ENCODE data around the gene CLIP3. TPM values are rescaled to one million over a fixed set of nuclear protein-coding genes. Genes with fewer than 3 reads are reported as not detected.

The CLIP3 gene
- total and polyA plus RNA-seq, 9 donors = 16.1 to 91.3 (median 54.9) TPM

DNA sequence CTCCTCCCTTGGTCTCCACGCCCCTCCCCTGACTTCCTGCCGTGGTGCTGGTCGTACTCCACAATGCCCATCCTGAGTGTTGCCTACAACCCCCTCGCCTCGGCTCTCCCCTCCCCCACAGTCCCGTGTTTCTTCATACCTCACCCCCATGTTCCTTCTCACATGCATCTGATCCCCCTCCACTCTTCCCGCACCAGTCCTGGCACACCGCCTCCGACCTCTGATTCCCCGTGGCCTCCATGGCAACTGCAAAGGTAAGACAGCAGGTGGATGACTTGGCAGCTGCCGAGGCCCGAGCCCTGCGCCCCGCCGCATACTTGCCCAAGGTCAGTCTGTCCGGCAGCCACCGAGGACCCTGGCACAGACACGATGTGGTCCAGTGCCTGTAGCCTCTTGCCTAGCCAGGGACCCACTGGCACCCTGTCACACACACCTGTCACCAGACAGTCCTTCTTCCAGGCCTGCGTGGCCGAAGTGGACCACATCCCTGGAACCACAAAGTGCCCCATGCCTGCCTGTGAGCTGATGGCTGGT is 53.8 kb downstream of the CLIP3 start:
- Histone ChIP-seq H3K36me3 (no peaks in the 10 kb centered on the region), H3K4me1 (ENCODE audit: insufficient read depth) (no peaks in the 10 kb centered on the region), H3K27me3 (no peaks in the 10 kb centered on the region), H3K9me3 (no peaks in the 10 kb centered on the region), H3K27ac (no peak overlapping the region), H3K4me3 (no peak overlapping the region)
- WGBS, 3 donors = 54 to 60% (median 56%) methylated on average over 20 of the region's 20 CpGs
- DNase-seq = no peak
- no peak for TF ChIP-seq EP300 (IDR thresholded peaks at IDR 0.05)
- no peak for TF ChIP-seq POLR2A (IDR thresholded peaks at IDR 0.05)
- TF ChIP-seq, protein P1, sequence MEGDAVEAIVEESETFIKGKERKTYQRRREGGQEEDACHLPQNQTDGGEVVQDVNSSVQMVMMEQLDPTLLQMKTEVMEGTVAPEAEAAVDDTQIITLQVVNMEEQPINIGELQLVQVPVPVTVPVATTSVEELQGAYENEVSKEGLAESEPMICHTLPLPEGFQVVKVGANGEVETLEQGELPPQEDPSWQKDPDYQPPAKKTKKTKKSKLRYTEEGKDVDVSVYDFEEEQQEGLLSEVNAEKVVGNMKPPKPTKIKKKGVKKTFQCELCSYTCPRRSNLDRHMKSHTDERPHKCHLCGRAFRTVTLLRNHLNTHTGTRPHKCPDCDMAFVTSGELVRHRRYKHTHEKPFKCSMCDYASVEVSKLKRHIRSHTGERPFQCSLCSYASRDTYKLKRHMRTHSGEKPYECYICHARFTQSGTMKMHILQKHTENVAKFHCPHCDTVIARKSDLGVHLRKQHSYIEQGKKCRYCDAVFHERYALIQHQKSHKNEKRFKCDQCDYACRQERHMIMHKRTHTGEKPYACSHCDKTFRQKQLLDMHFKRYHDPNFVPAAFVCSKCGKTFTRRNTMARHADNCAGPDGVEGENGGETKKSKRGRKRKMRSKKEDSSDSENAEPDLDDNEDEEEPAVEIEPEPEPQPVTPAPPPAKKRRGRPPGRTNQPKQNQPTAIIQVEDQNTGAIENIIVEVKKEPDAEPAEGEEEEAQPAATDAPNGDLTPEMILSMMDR (IDR thresholded peaks at IDR 0.05) = no peak
- intact Hi-C loops (cut with DNase I) = no loop called here

DNA sequence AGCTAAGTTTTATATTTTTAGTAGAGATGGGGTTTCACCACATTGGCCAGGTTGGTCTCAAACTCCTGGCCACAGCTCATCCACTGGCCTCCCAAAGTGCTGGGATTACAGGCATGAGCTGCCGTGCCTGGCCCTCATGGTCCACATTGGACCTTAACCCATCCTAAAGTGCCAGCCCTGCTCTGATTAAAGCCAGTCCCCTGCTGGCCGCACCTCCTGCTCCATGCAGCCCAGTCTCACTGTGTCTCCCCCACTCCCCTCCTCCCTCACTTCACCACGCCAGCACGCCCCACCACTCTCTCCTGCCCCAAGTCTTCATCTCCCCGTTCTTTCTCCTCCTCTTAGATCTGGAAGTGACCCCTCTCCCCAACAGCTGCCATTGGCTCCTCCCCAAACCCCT is 54.4 kb downstream of the CLIP3 start:
- H3K4me3 ChIP-seq = no peak overlapping the region
- 36 to 41% (median 36%) methylated on average over 5 of the region's 5 CpGs for whole genome bisulfite sequencing, 3 donors
- no peak overlapping the region for H3K27ac ChIP-seq
- H3K36me3 ChIP-seq = no peaks in the 10 kb centered on the region
- H3K4me1 ChIP-seq (ENCODE audit: insufficient read depth) = no peaks in the 10 kb centered on the region
- intact Hi-C loops (cut with DNase I) = no loop called here
- no peak for TF ChIP-seq EP300 (IDR thresholded peaks at IDR 0.05)
- TF ChIP-seq, protein P1 (IDR thresholded peaks at IDR 0.05) = no peak
- TF ChIP-seq POLR2A (IDR thresholded peaks at IDR 0.05) = no peak
- H3K27me3 ChIP-seq = no peaks in the 10 kb centered on the region
- H3K9me3 ChIP-seq = no peaks in the 10 kb centered on the region
- DNase-seq = no peak

DNA sequence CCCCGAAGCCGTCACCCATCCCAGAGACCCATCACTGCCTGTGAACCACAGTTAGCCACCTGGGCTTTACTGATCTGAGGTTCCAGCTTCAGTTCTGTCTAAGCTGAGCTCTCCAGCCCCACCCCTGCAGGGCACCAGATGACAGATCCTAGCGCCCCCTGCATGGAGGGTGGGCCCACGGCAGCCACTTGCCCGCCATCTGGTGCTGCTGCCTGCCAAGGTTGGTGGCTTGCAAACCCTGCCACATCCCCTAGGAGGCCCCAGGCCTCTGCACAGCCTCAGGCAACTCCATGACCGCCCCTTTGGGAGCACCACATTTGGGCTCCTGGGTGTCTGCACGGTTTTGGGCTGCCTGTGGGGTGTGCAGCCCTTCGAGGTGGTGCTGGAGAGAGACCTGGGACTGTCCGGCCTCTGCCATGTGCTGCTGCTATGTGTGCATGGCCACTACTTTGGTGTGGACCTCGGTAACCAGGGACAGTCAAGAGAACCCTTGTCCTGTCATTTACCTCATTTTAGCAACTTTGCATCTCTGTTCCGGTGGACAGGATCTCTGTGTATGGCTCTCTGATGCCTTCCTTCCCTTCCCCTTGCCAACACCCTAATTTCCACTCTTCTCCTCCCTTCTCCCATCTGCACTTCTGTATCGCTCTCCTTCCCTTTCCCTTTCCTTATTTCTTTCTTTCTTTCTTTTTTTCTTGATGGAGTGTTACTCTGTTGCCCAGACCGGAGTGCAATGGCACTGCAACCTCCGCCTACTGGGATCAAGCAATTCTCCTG is 55.0 kb downstream of the CLIP3 start:
- no peak for DNase-seq
- H3K27me3 ChIP-seq = no peaks in the 10 kb centered on the region
- H3K4me3 ChIP-seq = no peak overlapping the region
- H3K9me3 ChIP-seq = no peaks in the 10 kb centered on the region
- 47 to 49% (median 49%) methylated on average over 14 of the region's 14 CpGs for WGBS, 3 donors
- TF ChIP-seq, protein P1 (IDR thresholded peaks at IDR 0.05) = no peak
- no peak overlapping the region for H3K27ac ChIP-seq
- no peaks in the 10 kb centered on the region for H3K4me1 ChIP-seq (ENCODE audit: insufficient read depth)
- H3K36me3 ChIP-seq = no peaks in the 10 kb centered on the region
- intact Hi-C loops (cut with DNase I) = no loop called here

DNA sequence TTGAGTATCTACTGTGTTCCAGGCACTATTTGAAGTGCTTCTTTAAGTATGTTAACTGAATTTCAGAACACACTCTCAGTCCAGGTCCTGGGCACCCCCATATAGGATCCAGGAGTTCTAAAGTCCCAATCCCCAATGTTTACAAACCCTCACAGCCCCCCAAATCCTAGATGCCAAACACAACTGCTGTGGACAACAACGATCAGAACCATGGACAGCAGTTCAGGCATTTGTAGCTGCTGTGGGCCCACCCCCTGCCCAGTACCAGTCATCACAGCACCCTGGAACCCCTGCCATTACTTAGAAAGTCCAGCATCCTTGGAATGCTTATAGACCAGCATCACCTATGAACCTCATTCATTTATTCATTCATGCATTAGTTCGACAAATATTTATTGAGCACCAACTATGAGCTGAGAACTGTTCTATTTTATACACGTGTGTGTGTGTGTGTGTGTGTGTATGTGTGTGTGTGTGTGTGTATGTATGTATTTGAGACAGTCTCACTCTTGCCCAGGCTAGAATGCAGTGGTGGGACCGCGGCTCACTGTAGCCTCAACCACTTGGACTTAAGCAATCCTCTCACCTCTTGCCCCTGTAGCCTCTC is 57.0 kb downstream of the CLIP3 start:
- Histone ChIP-seq H3K4me1 (ENCODE audit: insufficient read depth) (no peaks in the 10 kb centered on the region), H3K36me3 (no peaks in the 10 kb centered on the region), H3K4me3 (no peak overlapping the region), H3K27me3 (no peaks in the 10 kb centered on the region), H3K9me3 (no peaks in the 10 kb centered on the region), H3K27ac (no peak overlapping the region)
- WGBS, 3 donors = 34 to 36% (median 36%) methylated on average over 5 of the region's 5 CpGs
- TF ChIP-seq EP300 (IDR thresholded peaks at IDR 0.05) (no peak), POLR2A (IDR thresholded peaks at IDR 0.05) (no peak)
- TF ChIP-seq, protein P1 (IDR thresholded peaks at IDR 0.05) = no peak
- intact Hi-C loops (cut with DNase I) = no loop called here
- no peak for DNase-seq
